Measurements from ENCODE around the gene TAL1. TPM values are rescaled to one million over a fixed set of nuclear protein-coding genes. Genes with fewer than 3 reads are reported as not detected.

Gene TAL1
- polyA plus RNA-seq, 3 donors = 0.50 TPM; not detected in 2

- H3K9me3 Mint-ChIP-seq = no peaks in the 10 kb centered on the region
- no peaks in the 10 kb centered on the region for H3K9me3 ChIP-seq (replicated peaks in 1 of 2; ENCODE audit: control insufficient read depth in 1 of 2, insufficient read depth in 1 of 2, low read length in 2 of 2)
Observed at GRCh38 chr1:47209725-47210325, 22.2 kb downstream of the TAL1 start.

GRCh38 chr1:47209091-47209490 lies 22.9 kb downstream of the TAL1 start:
- Histone ChIP-seq H3K9me3 (replicated peaks in 1 of 2; ENCODE audit: control insufficient read depth in 1 of 2, insufficient read depth in 1 of 2, low read length in 2 of 2) (no peaks in the 10 kb centered on the region), H3K9ac (ENCODE audit: insufficient read depth, low read length, poor library complexity, severe bottlenecking) (no peak overlapping the region), H4K20me1 (ENCODE audit: insufficient read depth, low read length) (no peaks in the 10 kb centered on the region), H3K79me2 (ENCODE audit: insufficient read depth, low read length) (no peaks in the 10 kb centered on the region), H3K4me2 (replicated peaks; ENCODE audit: extremely low read depth, low read length, poor library complexity, severe bottlenecking) (no peak overlapping the region), H3K4me3 (replicated peaks in 1 of 3; ENCODE audit: low read depth in 2 of 3, low read length in 3 of 3) (no peak overlapping the region), H3K27me3 (ENCODE audit: control insufficient read depth in 2 of 2, insufficient read depth in 2 of 2, low read length in 2 of 2) (no peaks in the 10 kb centered on the region), H3K27ac (ENCODE audit: low read depth in 1 of 2, low read length in 2 of 2) (no peak overlapping the region), H2AFZ (ENCODE audit: insufficient read depth, low read depth, low read length, poor library complexity, severe bottlenecking) (no peak overlapping the region), H3K36me3 (replicated peaks in 1 of 2; ENCODE audit: control insufficient read depth in 1 of 2, insufficient read depth in 2 of 2, low read length in 2 of 2) (no peaks in the 10 kb centered on the region), H3K4me1 (ENCODE audit: control insufficient read depth in 1 of 2, insufficient read depth in 2 of 2, low read length in 2 of 2) (peaks cover 11 to 12% of the 10 kb centered on the region in 2 donors)
- no peaks in the 10 kb centered on the region for H3K4me1 Mint-ChIP-seq
- TF ChIP-seq CTCF (IDR thresholded peaks at IDR 0.05) = no peak
- H3K4me3 Mint-ChIP-seq = no peak overlapping the region
- no peak for DNase-seq
- intact Hi-C loops (cut with micrococcal nuclease) = no loop called here
- no peak overlapping the region for H3K27ac Mint-ChIP-seq
- H3K27me3 Mint-ChIP-seq (ENCODE audit: low read depth in 3 of 3) = peaks cover 4 to 9% (median 8%) of the 10 kb centered on the region in 3 donors
- WGBS (ENCODE audit: insufficient coverage) = 84% methylated on average over 8 of the region's 8 CpGs
- no peaks in the 10 kb centered on the region for H3K9me3 Mint-ChIP-seq
- no peaks in the 10 kb centered on the region for H3K36me3 Mint-ChIP-seq

More at GRCh38 chr1:47209725-47210325, 22.2 kb downstream of the TAL1 start:
- Mint-ChIP-seq H3K27ac (no peak overlapping the region), H3K4me1 (no peaks in the 10 kb centered on the region), H3K36me3 (no peaks in the 10 kb centered on the region), H3K27me3 (ENCODE audit: low read depth in 3 of 3) (peaks cover 3 to 5% (median 4%) of the 10 kb centered on the region in 3 donors), H3K4me3 (no peak overlapping the region)
- H3K4me2 ChIP-seq (replicated peaks; ENCODE audit: extremely low read depth, low read length, poor library complexity, severe bottlenecking) = no peak overlapping the region
- peaks cover 12 to 15% of the 10 kb centered on the region in 2 donors for H3K4me1 ChIP-seq (ENCODE audit: control insufficient read depth in 1 of 2, insufficient read depth in 2 of 2, low read length in 2 of 2)
- 92% methylated on average over 2 of the region's 3 CpGs for WGBS (ENCODE audit: insufficient coverage)
- intact Hi-C loops (cut with micrococcal nuclease) = no loop called here
- no peak overlapping the region for H2AFZ ChIP-seq (ENCODE audit: insufficient read depth, low read depth, low read length, poor library complexity, severe bottlenecking)
- no peaks in the 10 kb centered on the region for H3K79me2 ChIP-seq (ENCODE audit: insufficient read depth, low read length)
- no peaks in the 10 kb centered on the region for H3K27me3 ChIP-seq (ENCODE audit: control insufficient read depth in 2 of 2, insufficient read depth in 2 of 2, low read length in 2 of 2)
- no peak overlapping the region for H3K27ac ChIP-seq (ENCODE audit: low read depth in 1 of 2, low read length in 2 of 2)
- H3K9ac ChIP-seq (ENCODE audit: insufficient read depth, low read length, poor library complexity, severe bottlenecking) = no peak overlapping the region
- H3K4me3 ChIP-seq (replicated peaks in 1 of 3; ENCODE audit: low read depth in 2 of 3, low read length in 3 of 3) = no peak overlapping the region
- no peaks in the 10 kb centered on the region for H4K20me1 ChIP-seq (ENCODE audit: insufficient read depth, low read length)
- no peak for TF ChIP-seq CTCF (IDR thresholded peaks at IDR 0.05)
- H3K36me3 ChIP-seq (replicated peaks in 1 of 2; ENCODE audit: control insufficient read depth in 1 of 2, insufficient read depth in 2 of 2, low read length in 2 of 2) = no peaks in the 10 kb centered on the region
- DNase-seq = no peak
